Adrenal gland (tissue), 12 donors: Measurements from ENCODE around the gene MARS1. TPM values are rescaled to one million over a fixed set of nuclear protein-coding genes. Genes with fewer than 3 reads are reported as not detected.

Source experiments
- DNase-seq, 7 donors: peaks; one replicate each; pipeline ENCODE4 v3.0.0-alpha.2; 2019 to 2020
- H3K27ac ChIP-seq, 5 donors: fragments of 200-600 bp; sonication (generic) in 4 of 5; 1 replicate in 3 of 5; 2 replicates in 2 of 5; pipeline versions ENCODE4 v1.5.1 to v1.8.0; 2016 to 2020; ENCODE audit warnings: mild to moderate bottlenecking in 1 of 5
- H3K27me3 ChIP-seq: fragments of 200-600 bp; 2 replicates; pipeline ENCODE4 v1.8.0; 2021
- H3K36me3 ChIP-seq, 2 donors: fragments of 200-600 bp; replicated peaks in 1 of 2; 1 replicate in 1 of 2; 2 replicates in 1 of 2; pipeline versions ENCODE4 v1.5.1 to v1.8.0; 2018 to 2022
- H3K4me1 ChIP-seq, 2 donors: fragments of 200-600 bp; replicated peaks in 1 of 2; 1 replicate in 1 of 2; 2 replicates in 1 of 2; pipeline versions ENCODE4 v1.5.1 to v1.8.0; 2018 to 2021
- H3K4me3 ChIP-seq, 4 donors: fragments of 200-600 bp; sonication (generic) in 3 of 4; one replicate each; pipeline ENCODE4 v1.5.1; 2016 to 2018
- H3K9me3 ChIP-seq, 3 donors: fragments of 200-600 bp; sonication (generic) in 1 of 3; replicated peaks in 1 of 3; 1 replicate in 2 of 3; 2 replicates in 1 of 3; pipeline versions ENCODE4 v1.5.1 to v1.8.0; 2016 to 2021
- POLR2A ChIP-seq, 2 donors: fragments of 450-650 bp; IDR thresholded peaks; one replicate each; pipeline ENCODE4 v1.6.1; 2017; ENCODE audit warnings: antibody characterized with exemption in 2 of 2, mild to moderate bottlenecking in 2 of 2, moderate library complexity in 1 of 2
- WGBS, 4 donors: extraction: QIAGEN DNeasy Blood & Tissue Kit in 2 of 4; methylation state at CpG; one replicate each; pipeline versions ENCODE4 v1.1.5 to v1.1.7; 2013 to 2017; 5-methylcytosine and 5-hydroxymethylcytosine counted together
- intact Hi-C, 2 donors: fragments of 100-400 bp; cut with DNase I; formaldehyde crosslinking; loops; one replicate each; pipeline versions ENCODE4 v1.14.1 to v1.15.0; 2022 to 2023
- polyA plus RNA-seq, 3 donors: library from polyadenylated mRNA; stranded (reverse); fragments of 200-250 nt in 2 of 3; fragments of 350-450 nt in 1 of 3; fragmentation: Illumina TruSeq in 1 of 3; extraction: RNeasy Lipid Tissue Mini Kit (QIAGEN cat#74804) in 1 of 3; gene quantifications; one replicate each; pipeline ENCODE4 v1.2.3, GENCODE V29; 2013 to 2014
- total RNA-seq, 9 donors: library from RNA; depleted of rRNA in 4 of 9; stranded (reverse); fragments of >200 nt in 4 of 9; fragments of 120-200 nt in 1 of 9; fragmentation: NEBNext Ultra II Directional in 1 of 9; extraction: Animal tissue kit (Norgen Biotek cat#: 25700) in 1 of 9; gene quantifications; one replicate each; pipeline versions ENCODE4 v1.1.0 to v1.2.4, GENCODE V29; 2013 to 2023
- TF ChIP-seq, protein P1 (sequence below), 6 experiments: fragments of 450-650 bp in 4 of 6; fragments of 200-600 bp in 2 of 6; sonication (generic) in 1 of 6; IDR thresholded peaks; 1 replicate in 5 of 6; 2 replicates in 1 of 6; pipeline versions ENCODE4 v1.5.1 to v1.8.0; 2016 to 2021; ENCODE audit warnings: antibody characterized with exemption in 6 of 6, mild to moderate bottlenecking in 2 of 6, moderate library complexity in 1 of 6
- donor health status: healthy with polysubstance abuse.
- donor health status: Bipolar disorder and iron deficiency.
- donor health status: DM: yes; HTN: yes; CAD: no.
- donor health status: DM: no; HTN: no; CAD: no.
- donor health status: DM: no; HTN: no; CAD: no.
- donor health status: DM: yes; HTN: yes; CAD: no.

MARS1 gene
- total and polyA plus RNA-seq, 12 donors = 38.3 to 210 (median 135) TPM

GRCh38 chr12:57522887-57523705, 35.2 kb downstream of the MARS1 start:
- TF ChIP-seq POLR2A (IDR thresholded peaks at IDR 0.05) = peak in 1 of 2 donors; percentile 42
- TF ChIP-seq, protein P1, sequence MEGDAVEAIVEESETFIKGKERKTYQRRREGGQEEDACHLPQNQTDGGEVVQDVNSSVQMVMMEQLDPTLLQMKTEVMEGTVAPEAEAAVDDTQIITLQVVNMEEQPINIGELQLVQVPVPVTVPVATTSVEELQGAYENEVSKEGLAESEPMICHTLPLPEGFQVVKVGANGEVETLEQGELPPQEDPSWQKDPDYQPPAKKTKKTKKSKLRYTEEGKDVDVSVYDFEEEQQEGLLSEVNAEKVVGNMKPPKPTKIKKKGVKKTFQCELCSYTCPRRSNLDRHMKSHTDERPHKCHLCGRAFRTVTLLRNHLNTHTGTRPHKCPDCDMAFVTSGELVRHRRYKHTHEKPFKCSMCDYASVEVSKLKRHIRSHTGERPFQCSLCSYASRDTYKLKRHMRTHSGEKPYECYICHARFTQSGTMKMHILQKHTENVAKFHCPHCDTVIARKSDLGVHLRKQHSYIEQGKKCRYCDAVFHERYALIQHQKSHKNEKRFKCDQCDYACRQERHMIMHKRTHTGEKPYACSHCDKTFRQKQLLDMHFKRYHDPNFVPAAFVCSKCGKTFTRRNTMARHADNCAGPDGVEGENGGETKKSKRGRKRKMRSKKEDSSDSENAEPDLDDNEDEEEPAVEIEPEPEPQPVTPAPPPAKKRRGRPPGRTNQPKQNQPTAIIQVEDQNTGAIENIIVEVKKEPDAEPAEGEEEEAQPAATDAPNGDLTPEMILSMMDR (IDR thresholded peaks at IDR 0.05) = peak in 1 of 6 experiments; percentile 14
- intact Hi-C loops = no loop called here
- Histone ChIP-seq H3K9me3 (no peaks in the 10 kb centered on the region), H3K27me3 (no peaks in the 10 kb centered on the region), H3K36me3 (peaks cover 0 to 37% of the 10 kb centered on the region in 2 donors), H3K4me3 (peak overlapping the region; percentile 11 to 91 (median 68)), H3K27ac (peak overlapping the region; percentile 90 to 100 (median 97)), H3K4me1 (peaks cover 42 to 45% of the 10 kb centered on the region in 2 donors)
- peak; percentile 65 to 81 (median 72) for DNase-seq
- WGBS, 4 donors = 0 to 1% (median 0%) methylated on average over 5 to 38 of the region's 38 CpGs

GRCh38 chr12:57523706-57524614, 36.1 kb downstream of the MARS1 start:
- intact Hi-C loops = no loop called here
- H3K27me3 ChIP-seq = no peaks in the 10 kb centered on the region
- H3K9me3 ChIP-seq = no peaks in the 10 kb centered on the region
- DNase-seq = no peak
- H3K4me3 ChIP-seq = peak overlapping the region in 3 of 4 donors; percentile 11 to 91 (median 90)
- TF ChIP-seq, protein P1 (IDR thresholded peaks at IDR 0.05) = no peak
- no peak for TF ChIP-seq POLR2A (IDR thresholded peaks at IDR 0.05)
- peak overlapping the region; percentile 90 to 100 (median 97) for H3K27ac ChIP-seq
- H3K4me1 ChIP-seq = peaks cover 33 to 37% of the 10 kb centered on the region in 2 donors
- 63 to 79% (median 64%) methylated on average over 10 to 14 of the region's 14 CpGs for WGBS, 4 donors
- peaks cover 0 to 46% of the 10 kb centered on the region in 2 donors for H3K36me3 ChIP-seq

- Histone ChIP-seq H3K4me3 (peak overlapping the region in 1 of 4 donors; percentile 90), H3K36me3 (peaks cover 0 to 57% of the 10 kb centered on the region in 2 donors), H3K27me3 (no peaks in the 10 kb centered on the region), H3K27ac (peak overlapping the region in 1 of 5 donors; percentile 59), H3K4me1 (peaks cover 32 to 33% of the 10 kb centered on the region in 2 donors), H3K9me3 (no peaks in the 10 kb centered on the region)
- 54 to 65% (median 58%) methylated on average over 10 to 11 of the region's 11 CpGs for WGBS, 4 donors
- no peak for DNase-seq
- intact Hi-C loops = no loop called here
- no peak for TF ChIP-seq POLR2A (IDR thresholded peaks at IDR 0.05)
- TF ChIP-seq, protein P1 (IDR thresholded peaks at IDR 0.05) = no peak
Observed at GRCh38 chr12:57524814-57525614, 37.1 kb downstream of the MARS1 start.
